Hematopoietic multipotent progenitor cell treated with erythropoietin and hydrocortisone succinate and interleukin-3 and kit ligand, for 8 days (in vitro differentiated cells): ENCODE measurements around the gene RAPGEF1.

Experiments
- DNase-seq: peaks from one replicate; pipeline ENCODE4 v3.0.0-alpha.2; 2015

RAPGEF1 gene

DNA sequence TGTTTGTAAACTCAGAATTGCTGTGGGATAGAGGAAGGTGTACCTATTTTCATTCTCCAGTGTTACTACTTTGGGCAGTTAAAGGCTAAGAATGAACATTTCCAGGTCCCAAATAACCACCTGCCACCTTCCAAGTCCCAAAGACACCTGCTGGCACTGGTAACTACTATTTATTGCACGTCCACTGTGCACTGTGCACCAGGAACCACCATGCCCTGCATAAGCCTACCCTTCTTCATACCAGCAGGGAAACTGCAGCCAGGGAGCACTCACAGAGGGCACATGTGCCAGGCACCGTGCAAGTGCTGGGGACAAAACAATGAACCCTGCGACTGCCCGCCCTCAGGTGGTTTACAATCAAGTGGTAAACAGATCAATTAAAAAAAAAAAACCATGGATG is 34.9 kb downstream of the RAPGEF1 start:
- DNase-seq = no peak

DNA sequence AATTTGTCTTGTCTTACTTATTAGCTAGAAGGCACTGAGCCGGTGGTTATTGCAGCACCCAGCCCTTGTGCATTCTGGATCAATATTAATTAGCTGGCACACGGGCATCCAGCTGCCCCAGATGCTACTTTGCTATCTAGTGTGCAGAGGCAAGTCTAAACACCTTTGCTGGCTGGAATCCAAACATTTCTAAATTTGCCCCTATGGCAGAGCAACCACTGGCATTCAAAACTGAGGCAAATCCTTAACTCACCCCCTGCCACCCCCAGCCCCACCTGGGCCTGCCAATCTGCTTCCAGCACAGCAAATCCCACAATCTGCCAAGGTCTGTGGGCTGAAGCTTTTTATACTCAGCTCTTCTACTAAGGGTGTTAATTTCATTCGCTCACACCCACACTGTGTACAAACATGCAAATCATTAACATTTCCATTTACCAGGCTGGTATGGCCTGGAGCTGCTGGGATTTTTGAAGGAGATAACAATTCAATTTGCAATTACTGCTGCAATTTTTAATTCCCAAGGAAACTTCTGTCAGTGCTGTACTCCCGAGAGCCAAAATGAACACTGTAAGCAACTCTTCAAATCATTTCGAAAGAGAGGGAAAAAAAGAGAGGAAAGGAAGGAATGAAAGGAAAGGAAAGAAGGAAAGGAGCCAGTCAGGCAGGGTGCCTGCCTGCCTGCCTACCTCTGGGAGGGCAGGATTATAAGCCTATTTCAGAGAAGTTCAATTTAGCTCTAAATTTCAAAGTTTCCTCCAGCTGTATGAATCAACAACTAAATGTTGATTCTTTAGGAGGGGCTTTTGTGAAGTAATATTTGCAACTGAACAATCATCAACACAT is 35.5 kb downstream of the RAPGEF1 start:
- DNase-seq = no peak

DNA sequence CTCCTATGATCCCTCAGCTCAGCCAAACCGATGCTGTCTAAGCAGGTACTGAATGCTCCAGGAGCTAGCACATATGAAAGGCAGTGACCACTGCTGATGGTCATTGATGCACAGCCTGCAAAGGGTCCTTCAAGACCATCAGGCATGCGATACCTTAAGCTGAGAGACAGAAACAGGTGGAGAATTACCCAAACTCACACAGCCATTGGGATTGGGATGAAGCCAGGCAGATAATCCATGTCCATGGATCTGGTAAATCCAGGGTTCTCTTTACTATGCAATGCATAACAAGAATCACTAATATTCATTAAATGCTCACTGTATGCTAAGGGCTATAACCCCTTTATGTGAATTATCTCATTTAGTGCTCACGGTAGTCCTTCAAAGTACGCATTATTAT is 36.2 kb downstream of the RAPGEF1 start:
- DNase-seq = no peak

DNA sequence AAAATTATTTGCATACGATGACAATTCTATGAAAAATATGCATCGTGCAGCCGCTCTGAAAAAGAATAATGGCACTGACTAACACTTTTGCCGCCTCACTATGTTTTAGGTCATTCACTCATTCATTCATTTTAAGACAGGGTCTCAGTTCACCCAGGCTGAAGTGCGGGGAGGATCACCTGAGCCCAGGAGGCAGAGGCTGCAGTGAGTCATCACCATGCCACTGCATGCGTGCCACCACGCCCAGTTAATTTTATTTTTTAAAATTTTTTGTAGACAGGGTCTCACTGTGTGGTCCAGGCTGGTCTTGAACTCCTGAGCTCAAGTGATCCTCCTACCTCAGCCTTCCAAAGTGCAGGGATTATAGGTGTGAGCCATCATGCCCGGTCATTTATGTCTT is 37.0 kb downstream of the RAPGEF1 start:
- no peak for DNase-seq

DNA sequence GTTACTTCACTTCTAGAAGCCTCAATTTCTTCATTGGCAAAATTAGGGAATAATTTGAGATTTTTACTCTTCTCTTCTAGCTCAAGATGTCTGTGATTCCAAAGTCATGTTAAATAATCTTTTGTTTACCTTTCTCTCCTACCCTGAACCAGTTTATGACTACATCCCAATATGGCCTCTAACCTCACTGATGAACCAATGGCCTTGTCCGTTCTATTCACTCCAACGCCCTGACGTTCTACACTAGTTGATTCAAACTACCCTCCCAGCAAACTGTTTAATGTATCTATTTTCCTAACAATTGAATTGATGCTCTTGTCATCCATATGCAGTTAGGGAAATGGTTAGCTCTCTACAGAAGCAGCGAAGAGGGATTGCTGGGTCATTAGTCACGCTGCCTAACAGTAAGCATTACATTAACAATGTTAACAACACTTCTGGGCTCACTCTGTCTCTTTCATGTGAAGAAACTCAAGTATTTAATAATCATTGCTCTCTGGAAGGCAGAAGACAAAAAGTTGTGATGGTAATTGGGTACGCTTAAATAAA is 38.0 kb downstream of the RAPGEF1 start:
- no peak for DNase-seq

DNA sequence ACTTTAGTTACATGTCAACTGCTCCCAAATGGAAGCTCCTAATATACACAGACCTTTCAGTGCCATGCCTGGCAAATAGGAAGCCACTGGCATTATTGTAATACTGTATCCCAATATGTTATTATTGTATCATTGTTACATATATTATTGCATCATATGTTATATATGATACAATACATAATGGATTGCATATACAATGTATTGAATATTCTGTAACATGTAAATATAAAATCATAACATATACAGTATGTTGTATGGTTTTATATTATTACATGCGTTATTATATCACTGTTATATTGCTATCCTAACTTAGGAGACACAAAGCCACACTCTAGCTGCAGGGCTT is 38.5 kb downstream of the RAPGEF1 start:
- no peak for DNase-seq

DNA sequence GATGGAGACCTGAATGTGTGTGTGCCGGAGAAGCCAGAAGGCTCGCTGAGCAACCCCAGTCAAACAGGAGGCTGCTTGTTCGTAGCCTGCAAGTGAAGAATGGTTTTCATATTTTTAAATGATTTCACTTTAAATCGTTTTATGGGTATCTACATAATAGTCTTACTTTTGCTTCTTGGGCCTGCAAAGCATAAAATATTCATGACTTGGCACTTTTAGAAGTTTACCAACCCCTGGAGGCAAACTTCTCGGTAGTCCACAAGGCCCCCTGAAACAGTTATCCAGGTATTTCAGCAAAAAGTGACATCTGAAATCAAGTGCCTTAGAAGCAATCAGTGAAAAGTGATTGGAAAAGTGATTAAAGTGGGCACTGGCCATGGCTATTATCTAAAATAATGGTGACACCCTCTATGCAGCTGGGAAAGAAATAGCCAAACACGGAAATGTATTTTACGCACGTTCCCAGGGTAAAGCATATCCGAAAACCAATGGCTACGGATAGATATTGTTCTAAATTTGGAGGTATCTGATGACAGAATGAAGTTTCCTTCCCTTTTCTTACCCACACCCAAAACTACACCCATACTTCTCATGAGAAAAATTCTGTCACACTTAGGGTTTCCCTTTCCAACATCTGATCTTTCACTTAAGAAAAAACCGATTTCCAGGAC is 39.0 kb downstream of the RAPGEF1 start:
- DNase-seq = no peak

DNA sequence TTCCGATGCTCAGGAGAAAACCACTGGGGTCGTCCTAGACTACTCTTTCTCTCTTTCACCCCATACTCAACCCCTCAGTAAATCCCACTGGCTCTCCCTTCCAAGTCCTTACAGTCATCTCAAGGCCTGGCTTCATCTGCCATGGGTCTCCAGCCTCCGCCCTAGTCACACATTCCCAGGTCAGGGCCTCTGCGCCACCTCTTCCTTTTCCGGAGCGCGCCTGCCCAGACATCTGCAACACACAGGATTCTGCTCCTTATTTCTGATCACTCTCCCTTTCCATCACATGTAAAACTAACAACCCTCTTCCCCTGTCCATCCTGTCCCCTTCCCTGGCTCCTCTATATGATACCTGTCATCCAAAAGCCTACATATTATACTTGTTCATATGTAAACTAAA is 39.8 kb downstream of the RAPGEF1 start:
- no peak for DNase-seq

DNA sequence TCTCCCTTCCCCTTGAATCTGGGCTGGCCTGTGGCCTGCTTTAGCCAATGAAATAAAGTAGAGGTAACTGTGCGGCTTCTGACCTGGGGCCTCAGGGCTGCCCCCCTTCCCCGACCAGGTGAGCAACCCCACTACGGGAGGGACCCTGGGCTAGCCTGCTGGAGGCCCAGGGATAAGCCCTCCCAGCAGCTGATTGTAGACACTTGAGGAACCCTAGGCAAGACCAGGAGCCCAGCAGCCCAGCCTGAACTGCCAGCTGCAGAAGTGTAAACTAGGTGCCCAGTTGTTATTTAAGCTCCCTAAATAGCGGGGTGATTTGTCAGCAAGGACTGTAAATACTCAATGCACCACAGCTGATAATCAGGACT is 41.3 kb downstream of the RAPGEF1 start:
- DNase-seq = no peak

DNA sequence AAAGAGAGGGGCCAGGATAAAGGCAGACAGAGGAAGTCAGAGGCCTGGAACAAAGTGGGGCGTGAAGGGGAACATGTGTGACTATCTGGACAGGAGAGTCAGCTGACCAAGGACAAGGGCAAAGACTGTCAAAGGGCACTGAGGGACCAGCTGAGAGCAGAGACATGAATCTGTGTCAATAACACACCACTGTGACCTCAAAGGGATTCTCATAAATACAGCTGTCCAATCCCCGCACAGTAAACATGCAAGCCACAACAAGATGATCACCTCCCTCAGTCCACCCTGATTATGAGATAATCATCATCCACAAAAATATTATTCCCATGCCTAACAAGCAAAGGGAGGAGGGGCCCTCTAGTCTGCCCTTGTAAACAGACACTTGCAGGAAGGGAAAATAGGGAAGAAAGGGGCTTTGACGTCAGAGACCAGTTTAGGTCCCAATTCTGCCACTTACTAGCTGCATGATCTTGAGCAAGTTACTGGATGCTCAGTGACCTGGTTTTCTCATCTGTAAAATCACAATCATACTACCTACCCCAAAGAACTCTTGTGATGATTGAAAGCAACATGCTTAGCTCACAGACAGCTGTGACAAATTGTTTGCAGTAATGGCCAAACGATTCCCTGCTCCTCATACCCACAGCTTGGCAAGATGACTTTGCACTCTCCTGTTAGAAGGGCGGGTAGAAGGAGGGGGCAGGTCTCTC is 41.8 kb downstream of the RAPGEF1 start:
- no peak for DNase-seq

DNA sequence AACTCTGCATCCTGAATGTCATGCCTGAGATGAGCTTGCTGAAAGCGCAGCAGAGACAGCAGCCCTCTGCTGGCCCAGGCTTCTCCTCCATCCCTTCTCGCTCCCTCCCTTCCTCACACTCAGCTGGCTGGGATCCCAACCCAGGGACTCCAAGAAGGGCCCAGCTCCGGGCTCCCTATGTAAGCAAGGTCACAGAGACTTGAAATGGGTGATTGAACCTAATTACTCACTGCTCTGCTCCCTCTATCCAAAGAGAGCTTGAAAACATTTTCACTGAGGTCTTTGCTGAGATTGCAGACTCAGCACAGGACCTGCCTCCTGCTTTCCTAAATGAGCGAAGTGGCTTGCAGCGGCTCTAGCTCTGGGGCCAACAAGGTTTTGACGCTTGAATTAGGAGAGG is 42.8 kb downstream of the RAPGEF1 start:
- no peak for DNase-seq

DNA sequence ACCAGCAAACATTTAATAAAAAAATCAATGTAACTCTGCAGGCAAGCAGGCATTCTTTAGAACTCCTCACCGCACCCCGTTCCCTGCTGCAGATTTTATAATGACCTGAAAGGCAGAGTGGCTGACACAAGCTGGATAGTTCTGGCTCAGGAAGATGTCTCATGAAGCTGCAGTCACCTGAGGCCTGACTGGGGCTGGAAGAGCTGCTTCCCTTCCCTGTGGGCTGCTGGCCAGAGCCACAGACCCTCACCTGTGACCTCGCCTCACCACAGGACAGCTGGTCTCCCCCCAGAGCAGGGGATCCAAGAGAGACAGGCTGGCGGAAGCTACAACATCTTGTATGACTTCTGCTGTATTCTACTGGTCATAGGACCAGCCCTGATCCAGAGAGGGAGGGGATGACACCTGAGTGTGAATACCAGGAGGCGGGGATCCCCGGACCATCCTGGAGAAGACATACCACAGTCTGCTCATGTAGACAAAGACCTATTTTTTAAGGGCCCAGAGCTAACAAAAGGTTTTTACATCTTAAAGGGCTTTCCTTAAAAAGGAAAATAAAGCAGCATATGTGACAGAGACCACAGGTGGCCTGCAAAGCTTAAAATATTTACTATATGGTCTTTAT is 43.9 kb downstream of the RAPGEF1 start:
- DNase-seq = no peak

DNA sequence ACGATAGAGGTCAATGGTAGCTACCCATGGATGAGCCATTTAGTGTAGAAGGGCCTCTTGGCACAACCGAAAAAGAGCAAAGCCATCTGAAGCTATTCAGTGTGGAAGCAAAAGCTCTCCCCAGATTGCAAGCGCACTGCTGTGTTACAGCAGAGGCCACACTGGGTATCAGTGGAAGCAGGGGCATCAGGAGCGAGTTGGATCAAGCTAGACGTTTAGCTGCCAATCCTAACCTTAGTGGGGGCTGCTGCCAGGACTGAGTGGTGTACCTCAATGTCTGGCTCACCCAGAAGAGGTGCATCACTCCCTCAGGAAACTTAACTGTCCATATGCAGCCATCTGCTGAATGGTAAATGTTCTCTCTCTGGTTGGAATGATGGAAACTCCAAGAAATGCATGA is 44.5 kb downstream of the RAPGEF1 start:
- DNase-seq = no peak

DNA sequence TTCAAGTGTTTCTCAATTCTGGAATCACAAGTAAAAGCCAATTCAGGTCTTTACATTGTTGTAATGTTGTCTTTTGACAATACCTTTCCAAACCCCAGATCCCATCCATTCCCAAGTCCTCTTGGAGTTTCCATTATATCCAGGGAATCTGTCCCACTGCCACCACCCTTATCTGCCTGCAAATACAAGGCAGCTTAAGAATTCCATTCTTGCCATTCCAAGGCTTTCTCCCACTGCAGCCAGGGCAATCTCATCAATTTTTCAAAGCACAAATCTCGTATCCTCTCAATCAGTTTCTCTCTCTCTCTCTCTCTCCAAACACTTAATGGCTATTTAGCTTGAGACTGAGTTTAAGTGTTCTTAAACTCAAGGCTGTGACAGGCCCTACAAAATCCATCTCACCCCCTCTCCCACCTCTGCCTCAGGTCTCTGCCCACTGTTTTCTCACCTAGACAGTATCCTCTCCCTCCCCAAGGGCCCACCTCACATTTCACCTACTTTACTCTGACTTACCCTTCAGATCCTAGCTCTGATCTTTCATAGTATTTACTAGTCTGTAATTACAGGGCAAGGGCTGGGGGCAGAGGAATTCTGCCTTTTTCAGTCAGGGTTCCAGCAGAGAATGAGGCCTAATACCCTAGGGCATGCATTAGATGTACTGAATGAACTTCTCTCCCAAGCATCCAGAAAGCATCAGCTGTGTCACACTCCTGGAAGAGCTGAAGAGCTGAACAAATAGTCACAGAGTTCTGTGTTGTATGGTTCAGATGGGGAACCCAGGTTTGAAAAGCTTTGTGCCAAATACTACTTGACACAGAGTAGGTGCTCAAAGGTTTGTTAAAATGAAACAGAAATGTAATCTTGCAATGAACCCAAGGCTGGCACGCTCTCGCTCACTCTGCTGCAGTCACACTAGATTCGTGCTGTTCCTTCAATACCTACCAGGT is 46.0 kb downstream of the RAPGEF1 start:
- no peak for DNase-seq

DNA sequence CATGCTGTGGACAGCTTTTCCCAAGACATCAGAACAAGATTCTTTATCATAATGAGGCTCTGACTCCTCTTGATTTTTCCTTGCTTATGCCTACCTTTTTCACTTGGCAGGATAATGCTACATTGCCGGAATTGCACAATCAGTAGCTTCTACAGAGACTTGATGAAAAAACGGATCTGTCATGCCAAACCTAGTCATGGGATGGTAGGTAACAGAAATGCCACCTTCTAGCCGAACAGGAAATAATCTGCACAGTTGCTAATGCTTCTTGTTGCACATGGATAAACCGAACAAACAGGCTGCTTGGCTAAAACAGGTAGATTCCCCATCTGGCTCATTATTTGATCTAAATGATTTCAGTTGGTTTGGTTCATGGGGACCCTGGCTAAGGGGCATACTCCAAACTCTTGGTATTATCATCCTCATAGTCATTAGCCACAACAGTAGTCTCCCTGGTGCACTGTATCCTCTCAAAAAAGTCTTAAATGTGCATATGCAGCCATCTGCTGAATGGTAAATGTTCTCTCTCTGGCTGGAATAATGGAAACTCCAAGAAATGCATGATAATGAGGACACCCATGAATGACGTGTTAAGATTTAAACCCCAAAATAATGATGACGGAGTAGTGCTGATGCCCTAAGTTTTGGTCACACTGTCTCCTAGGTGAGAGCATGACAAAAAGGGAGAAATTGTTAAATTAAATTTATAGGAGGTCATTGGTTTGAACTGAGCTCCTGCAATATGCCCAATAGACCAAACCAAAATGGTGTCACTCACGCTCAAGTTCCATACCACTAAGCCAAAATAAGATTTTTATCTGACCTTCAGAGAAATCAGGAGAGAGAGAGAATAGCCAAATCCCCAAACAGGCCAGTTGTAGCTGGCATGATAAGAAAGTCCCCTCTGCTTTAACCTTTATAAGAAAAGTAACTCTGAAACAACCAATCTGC is 47.0 kb downstream of the RAPGEF1 start:
- no peak for DNase-seq

DNA sequence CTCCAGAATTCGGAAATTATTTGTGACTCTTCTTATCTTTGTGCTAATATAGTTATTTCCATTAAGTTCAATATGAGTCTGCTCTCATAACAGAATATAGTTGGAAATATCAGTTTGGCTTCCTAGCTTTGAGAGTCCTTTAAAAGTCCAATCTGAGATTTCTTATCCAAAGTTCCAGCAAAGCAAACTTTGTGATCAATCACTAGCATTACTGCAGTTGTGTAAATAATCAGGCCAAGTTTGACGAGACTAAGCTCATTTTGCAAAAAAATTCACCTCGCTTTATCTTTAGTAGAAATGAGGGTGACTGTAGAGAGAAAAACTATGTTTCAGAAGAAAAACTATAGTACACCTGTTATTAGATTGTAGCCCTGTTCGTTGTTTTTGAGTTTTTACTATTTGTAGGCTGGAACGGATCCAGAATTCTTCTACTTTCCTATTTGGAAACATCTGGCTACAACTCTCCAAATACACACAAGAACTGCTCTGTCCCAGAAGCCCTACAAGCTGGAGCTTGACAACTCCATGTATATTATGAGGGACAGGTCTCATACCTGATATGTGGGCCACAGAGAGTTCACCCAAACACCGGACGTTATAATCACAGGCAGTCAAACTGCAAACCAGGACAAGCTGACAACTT is 47.8 kb downstream of the RAPGEF1 start:
- DNase-seq = no peak

DNA sequence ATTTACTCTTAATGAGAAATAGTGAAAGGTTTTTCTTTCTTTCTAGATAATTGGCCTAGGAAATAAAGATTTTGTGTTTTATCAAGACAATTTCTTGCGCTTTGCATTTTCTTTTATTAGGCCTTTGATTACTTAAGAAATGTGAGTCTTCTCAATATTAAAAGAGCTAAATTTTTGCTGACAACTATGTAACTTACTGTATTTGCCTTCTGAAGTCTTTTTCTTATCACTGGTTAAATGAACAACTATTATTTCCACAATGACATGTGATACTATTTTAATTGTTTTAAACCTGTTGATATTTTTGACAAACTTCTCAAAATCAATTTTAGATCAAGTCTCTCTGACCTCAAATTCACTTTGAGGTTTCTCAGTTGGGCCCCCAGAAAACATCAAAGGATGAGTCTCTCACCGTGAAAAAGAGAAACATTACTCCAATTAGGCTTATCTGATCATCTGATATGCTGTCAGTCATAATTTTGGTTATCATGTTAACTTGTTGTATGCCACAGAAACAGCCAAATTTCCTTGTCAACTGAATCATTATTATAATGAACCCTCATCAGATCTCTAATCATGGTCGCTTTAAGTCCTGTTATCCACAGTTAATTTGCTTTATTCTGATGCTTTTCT is 48.8 kb downstream of the RAPGEF1 start:
- DNase-seq = no peak

DNA sequence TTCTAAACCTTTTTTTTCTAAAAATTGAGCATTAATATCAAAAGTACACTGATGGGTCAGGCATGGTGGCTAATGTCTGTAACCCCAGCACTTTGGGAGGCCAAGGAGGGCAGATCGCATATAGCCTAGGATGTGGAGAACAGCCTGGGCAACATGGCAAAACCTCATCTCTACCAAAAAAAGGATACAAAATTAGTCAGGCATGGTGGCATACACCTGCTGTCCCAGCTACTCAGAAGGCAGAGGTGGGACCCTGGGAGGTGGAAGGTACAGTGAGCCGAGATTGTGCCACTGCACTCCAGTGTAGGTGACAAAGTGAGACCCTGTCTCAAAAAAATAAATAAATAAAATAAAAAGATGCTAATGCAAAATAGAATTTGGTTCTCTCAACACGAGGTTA is 49.4 kb downstream of the RAPGEF1 start:
- DNase-seq = no peak

DNA sequence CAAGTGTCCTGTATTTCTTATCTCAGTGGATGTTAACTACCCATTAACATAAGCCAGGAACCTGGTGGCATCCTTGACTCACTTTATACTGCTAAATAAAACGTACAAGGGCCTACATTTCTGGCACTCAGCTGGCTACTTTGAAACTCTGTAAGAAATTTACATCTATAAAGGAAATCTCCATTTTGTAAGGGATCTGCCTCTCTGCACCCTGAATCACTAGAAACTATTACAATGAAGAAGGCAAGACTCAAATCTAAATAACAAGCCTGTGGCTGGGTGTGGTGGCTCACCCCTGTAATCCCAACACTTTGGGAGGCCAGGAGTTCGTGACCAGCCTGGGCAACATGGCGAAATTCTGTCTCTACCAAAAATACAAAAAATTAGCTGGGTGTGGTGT is 51.5 kb downstream of the RAPGEF1 start:
- DNase-seq = no peak
